Hepatocyte (in vitro differentiated cells): ENCODE results near the gene INSRR. TPM values are rescaled to one million over a fixed set of nuclear protein-coding genes. Genes with fewer than 3 reads are reported as not detected.

Source experiments
- DNase-seq: peaks from one replicate; pipeline ENCODE4 v3.0.0-alpha.2; 2016; ENCODE audit warnings: low spot score
- H2AFZ ChIP-seq: fragments of 200-600 bp; sonication (generic); 2 replicates; pipeline ENCODE4 v1.6.0; 2016; ENCODE audit warnings: antibody characterized with exemption, mild to moderate bottlenecking
- H3K27ac ChIP-seq: fragments of 200-600 bp; sonication (generic); 2 replicates; pipeline ENCODE4 v1.5.1; 2016; ENCODE audit warnings: mild to moderate bottlenecking
- H3K27me3 ChIP-seq: fragments of 200-600 bp; sonication (generic); 2 replicates; pipeline ENCODE4 v1.6.1; 2016
- H3K36me3 ChIP-seq: fragments of 200-600 bp; sonication (generic); replicated peaks from 2 replicates; pipeline ENCODE4 v1.5.1; 2016; ENCODE audit warnings: low read depth; ENCODE audit not compliant: insufficient read depth
- H3K4me1 ChIP-seq: fragments of 200-600 bp; sonication (generic); 2 replicates; pipeline ENCODE4 v1.5.1; 2016; ENCODE audit warnings: mild to moderate bottlenecking, moderate library complexity; ENCODE audit not compliant: insufficient read depth
- H3K4me2 ChIP-seq: fragments of 200-600 bp; sonication (generic); 2 replicates; pipeline ENCODE4 v1.6.0; 2016
- H3K4me3 ChIP-seq: fragments of 200-600 bp; sonication (generic); 2 replicates; pipeline ENCODE4 v1.5.1; 2016; ENCODE audit warnings: mild to moderate bottlenecking
- H3K79me2 ChIP-seq: fragments of 200-600 bp; sonication (generic); 2 replicates; pipeline ENCODE4 v1.6.0; 2017; ENCODE audit warnings: mild to moderate bottlenecking
- H3K9me2 ChIP-seq: fragments of 200-600 bp; sonication (generic); replicated peaks from 2 replicates; pipeline ENCODE4 v1.6.0; 2017; ENCODE audit warnings: mild to moderate bottlenecking; ENCODE audit not compliant: insufficient read depth
- H3K9me3 ChIP-seq: fragments of 200-600 bp; sonication (generic); 2 replicates; pipeline ENCODE4 v1.5.1; 2016; ENCODE audit warnings: low read depth, mild to moderate bottlenecking
- H4K20me1 ChIP-seq: fragments of 200-600 bp; sonication (generic); 2 replicates; pipeline ENCODE4 v1.6.0; 2016; ENCODE audit warnings: mild to moderate bottlenecking; ENCODE audit not compliant: insufficient read depth, poor library complexity, severe bottlenecking
- EZH2 ChIP-seq: fragments of 200-600 bp; sonication (generic); IDR thresholded peaks from 2 replicates; pipeline ENCODE4 v1.6.1; 2016; ENCODE audit warnings: antibody characterized with exemption, mild to moderate bottlenecking, borderline replicate concordance
- EZH2phosphoT487 ChIP-seq: fragments of 200-600 bp; sonication (generic); IDR thresholded peaks from one replicate; pipeline ENCODE4 v1.6.1; 2018; ENCODE audit warnings: antibody characterized with exemption, mild to moderate bottlenecking, low read depth, moderate library complexity; ENCODE audit not compliant: unreplicated experiment, severe bottlenecking
- WGBS: methylation state at CpG from one replicate; pipeline ENCODE4 v1.1.6; 2016; ENCODE audit warnings: low lambda C conversion rate; ENCODE audit errors: missing lambda C conversion rate; 5-methylcytosine and 5-hydroxymethylcytosine counted together
- polyA plus RNA-seq: library from polyadenylated mRNA; unstranded; fragments of >200 nt; fragmentation: Nextera tagmentation; extraction: Ambion mirVana; gene quantifications from 2 replicates; pipeline ENCODE4 v1.2.1, GENCODE V29; 2016
- total RNA-seq: library from RNA; depleted of rRNA; stranded (reverse); fragments of >200 nt; gene quantifications from 2 replicates; pipeline ENCODE4 v1.2.3, GENCODE V29; 2014
- TF ChIP-seq, protein P1 (sequence below): fragments of 200-600 bp; sonication (generic); IDR thresholded peaks from 2 replicates; pipeline ENCODE4 v1.5.1; 2016; ENCODE audit warnings: antibody characterized with exemption, mild to moderate bottlenecking; ENCODE audit not compliant: poor library complexity

Gene INSRR
- total and polyA plus RNA-seq, 2 experiments from 2014 or later: not detected

DNA sequence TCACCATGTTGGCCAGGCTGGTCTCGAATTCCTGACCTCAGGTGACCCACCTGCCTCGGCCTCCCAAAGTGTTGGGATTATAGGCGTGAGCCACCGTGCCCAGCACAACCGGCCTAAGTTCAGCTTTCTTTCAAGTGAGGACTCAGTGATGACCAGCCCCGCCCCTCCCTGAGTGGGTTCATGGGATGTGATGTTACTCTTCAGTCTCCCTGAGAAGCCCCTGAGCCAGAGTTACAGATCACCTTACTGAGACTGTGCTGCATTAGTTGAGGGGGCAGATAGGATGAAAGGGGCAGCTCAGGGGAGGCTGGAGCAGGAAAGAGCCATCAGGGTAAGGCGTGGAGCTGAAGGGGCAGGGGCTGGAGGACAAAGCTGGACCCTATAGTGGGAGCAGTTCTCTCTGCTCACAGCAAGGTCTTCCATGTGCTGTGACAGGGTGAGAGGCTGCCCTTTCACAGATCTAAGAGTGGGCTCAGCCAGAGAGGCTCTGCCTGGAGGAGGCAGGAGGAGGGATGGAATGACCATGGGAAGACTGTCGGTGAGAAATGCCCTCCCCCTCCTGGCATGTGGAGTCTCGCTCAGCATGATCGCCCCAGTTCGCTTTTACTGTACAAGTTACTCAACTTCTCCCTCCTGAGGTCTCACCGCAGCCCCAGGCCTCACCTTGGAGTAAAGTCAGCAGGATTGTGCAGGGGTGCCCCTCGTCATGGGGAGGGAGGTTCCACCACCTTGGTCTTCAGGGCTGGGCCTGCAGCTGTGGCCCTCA lies 55.6 kb downstream of the INSRR start:
- 87% methylated on average over 13 of the region's 13 CpGs for WGBS
- Histone ChIP-seq H3K9me2 (no peaks in the 10 kb centered on the region), H3K27me3 (no peaks in the 10 kb centered on the region), H3K4me1 (peaks cover 12% of the 10 kb centered on the region), H3K9me3 (no peaks in the 10 kb centered on the region), H3K4me3 (no peak overlapping the region), H3K27ac (no peak overlapping the region), H4K20me1 (no peaks in the 10 kb centered on the region), H3K4me2 (no peak overlapping the region), H3K79me2 (no peaks in the 10 kb centered on the region), H2AFZ (no peak overlapping the region), H3K36me3 (no peaks in the 10 kb centered on the region)
- DNase-seq: no peak
- TF ChIP-seq, protein P1, sequence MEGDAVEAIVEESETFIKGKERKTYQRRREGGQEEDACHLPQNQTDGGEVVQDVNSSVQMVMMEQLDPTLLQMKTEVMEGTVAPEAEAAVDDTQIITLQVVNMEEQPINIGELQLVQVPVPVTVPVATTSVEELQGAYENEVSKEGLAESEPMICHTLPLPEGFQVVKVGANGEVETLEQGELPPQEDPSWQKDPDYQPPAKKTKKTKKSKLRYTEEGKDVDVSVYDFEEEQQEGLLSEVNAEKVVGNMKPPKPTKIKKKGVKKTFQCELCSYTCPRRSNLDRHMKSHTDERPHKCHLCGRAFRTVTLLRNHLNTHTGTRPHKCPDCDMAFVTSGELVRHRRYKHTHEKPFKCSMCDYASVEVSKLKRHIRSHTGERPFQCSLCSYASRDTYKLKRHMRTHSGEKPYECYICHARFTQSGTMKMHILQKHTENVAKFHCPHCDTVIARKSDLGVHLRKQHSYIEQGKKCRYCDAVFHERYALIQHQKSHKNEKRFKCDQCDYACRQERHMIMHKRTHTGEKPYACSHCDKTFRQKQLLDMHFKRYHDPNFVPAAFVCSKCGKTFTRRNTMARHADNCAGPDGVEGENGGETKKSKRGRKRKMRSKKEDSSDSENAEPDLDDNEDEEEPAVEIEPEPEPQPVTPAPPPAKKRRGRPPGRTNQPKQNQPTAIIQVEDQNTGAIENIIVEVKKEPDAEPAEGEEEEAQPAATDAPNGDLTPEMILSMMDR: no peak
- TF ChIP-seq EZH2 (no peak), EZH2phosphoT487 (no peak)

DNA sequence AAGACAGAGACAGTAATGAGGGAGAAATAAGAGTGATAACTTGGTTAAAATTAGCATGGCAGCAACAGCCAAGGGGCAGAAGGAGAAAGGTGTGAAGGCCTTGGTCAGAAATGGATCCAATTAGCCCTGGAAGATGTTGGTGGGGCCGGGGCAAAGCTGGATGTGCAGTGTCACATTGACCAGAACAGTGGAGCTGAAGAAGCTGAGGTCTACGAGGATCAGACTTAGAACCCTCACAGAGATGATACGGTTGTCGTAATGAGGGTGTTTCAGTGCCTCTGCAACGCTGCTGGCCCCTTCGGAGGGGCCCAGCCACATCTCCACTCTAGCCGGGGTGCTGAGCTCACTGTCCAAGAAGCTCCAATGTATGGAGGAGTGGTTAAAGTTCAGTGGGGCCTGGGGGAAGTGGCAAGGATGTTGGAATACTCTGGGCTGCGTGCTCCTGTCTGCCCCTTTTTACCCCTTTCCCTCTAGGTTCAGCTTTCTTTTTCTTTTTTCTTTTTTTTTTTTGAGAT lies 56.4 kb downstream of the INSRR start:
- Histone ChIP-seq H3K27me3 (no peaks in the 10 kb centered on the region), H3K27ac (no peak overlapping the region), H2AFZ (no peak overlapping the region), H3K36me3 (no peaks in the 10 kb centered on the region), H3K4me1 (peaks cover 12% of the 10 kb centered on the region), H4K20me1 (no peaks in the 10 kb centered on the region), H3K9me3 (no peaks in the 10 kb centered on the region), H3K4me2 (no peak overlapping the region), H3K4me3 (no peak overlapping the region), H3K9me2 (no peaks in the 10 kb centered on the region), H3K79me2 (no peaks in the 10 kb centered on the region)
- 88% methylated on average over 8 of the region's 8 CpGs for WGBS
- TF ChIP-seq EZH2 (no peak), EZH2phosphoT487 (no peak)
- TF ChIP-seq, protein P1: no peak
- no peak for DNase-seq

DNA sequence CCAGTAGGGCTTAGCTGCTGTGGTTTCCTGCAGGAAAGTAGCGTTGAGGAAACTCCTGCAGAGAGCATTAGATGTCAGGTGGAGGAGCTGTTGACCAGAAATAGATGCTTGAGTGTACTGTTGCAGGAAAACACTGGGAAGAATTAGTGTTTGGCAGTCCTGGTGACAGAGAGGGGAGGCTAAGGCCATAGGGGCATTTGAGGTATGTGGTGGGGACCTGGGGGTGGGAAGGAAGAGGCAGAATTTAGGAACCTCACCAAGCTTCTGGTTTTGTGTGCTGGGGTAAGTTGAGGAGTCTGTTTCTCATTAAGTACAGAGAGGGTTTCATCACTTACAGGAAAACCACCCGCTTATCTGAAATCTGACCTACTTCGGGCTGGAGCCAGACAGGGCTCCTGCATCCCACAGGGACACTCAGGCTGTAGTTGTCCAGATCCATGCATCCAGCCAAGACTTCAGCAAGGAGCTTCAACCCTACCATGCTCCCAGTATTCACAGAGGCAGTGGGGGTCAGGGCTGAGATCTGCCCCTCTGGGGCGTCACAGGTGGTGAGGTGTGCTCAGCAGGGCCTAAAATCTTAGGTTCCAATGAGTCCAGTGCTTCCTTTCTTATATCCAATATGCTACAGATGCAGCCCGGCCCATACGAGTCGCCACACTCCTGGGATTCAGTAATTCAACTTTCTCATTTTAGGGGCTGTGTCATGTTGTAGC lies 57.4 kb downstream of the INSRR start:
- no peak overlapping the region for H3K4me2 ChIP-seq
- H3K27ac ChIP-seq: no peak overlapping the region
- peaks cover 12% of the 10 kb centered on the region for H3K4me1 ChIP-seq
- WGBS: 66% methylated on average over 7 of the region's 7 CpGs
- no peaks in the 10 kb centered on the region for H3K79me2 ChIP-seq
- no peaks in the 10 kb centered on the region for H3K36me3 ChIP-seq
- no peaks in the 10 kb centered on the region for H3K9me3 ChIP-seq
- no peaks in the 10 kb centered on the region for H3K9me2 ChIP-seq
- no peaks in the 10 kb centered on the region for H3K27me3 ChIP-seq
- TF ChIP-seq, protein P1: peak; percentile 36
- TF ChIP-seq EZH2phosphoT487: no peak
- no peak overlapping the region for H3K4me3 ChIP-seq
- peak; percentile 30 for DNase-seq
- no peaks in the 10 kb centered on the region for H4K20me1 ChIP-seq
- H2AFZ ChIP-seq: no peak overlapping the region
